Glutamatergic neuron (in vitro differentiated cells): ENCODE measurements around the gene TENT5C. TPM values are rescaled to one million over a fixed set of nuclear protein-coding genes. Genes with fewer than 3 reads are reported as not detected.

Experiments used
- DNase-seq: peaks from one replicate; pipeline ENCODE4 v3.0.0; 2022
- H3K27ac Mint-ChIP-seq: one replicate; pipeline ENCODE4 v1.8.0; 2020; ENCODE audit warnings: mild to moderate bottlenecking, mixed read lengths, inconsistent platforms; ENCODE audit not compliant: unreplicated experiment
- H3K27me3 Mint-ChIP-seq: one replicate; pipeline ENCODE4 v1.8.0; 2020; ENCODE audit warnings: mild to moderate bottlenecking, moderate library complexity, mixed read lengths, inconsistent platforms; ENCODE audit not compliant: unreplicated experiment
- H3K36me3 Mint-ChIP-seq: one replicate; pipeline ENCODE4 v1.8.0; 2020; ENCODE audit warnings: mild to moderate bottlenecking, mixed read lengths, inconsistent platforms; ENCODE audit not compliant: unreplicated experiment
- H3K4me1 Mint-ChIP-seq: one replicate; pipeline ENCODE4 v1.8.0; 2020; ENCODE audit warnings: mild to moderate bottlenecking, low read depth, mixed read lengths, inconsistent platforms; ENCODE audit not compliant: unreplicated experiment
- H3K4me3 Mint-ChIP-seq: one replicate; pipeline ENCODE4 v1.8.0; 2020; ENCODE audit warnings: mild to moderate bottlenecking, mixed read lengths, inconsistent platforms; ENCODE audit not compliant: unreplicated experiment
- H3K9me3 Mint-ChIP-seq: one replicate; pipeline ENCODE4 v1.8.0; 2020; ENCODE audit warnings: mild to moderate bottlenecking, moderate library complexity, mixed read lengths, inconsistent platforms; ENCODE audit not compliant: unreplicated experiment
- CTCF ChIP-seq: fragments of 200-600 bp; sonication (generic); IDR thresholded peaks from one replicate; pipeline ENCODE4 v1.5.0; 2021; ENCODE audit not compliant: partially characterized antibody, unreplicated experiment
- total RNA-seq: library from RNA; stranded (reverse); fragmentation: NEBNext Ultra II Directional; extraction: Animal tissue kit (Norgen Biotek cat#: 25700); gene quantifications from one replicate; pipeline ENCODE4 v1.2.1, GENCODE V29; 2021; ENCODE audit not compliant: unreplicated experiment

TENT5C gene
- total RNA-seq, 1 donor from 2014 or later, result 0.27 TPM

- Mint-ChIP-seq H3K4me1 (no peaks in the 10 kb centered on the region), H3K4me3 (no peak overlapping the region), H3K9me3 (no peaks in the 10 kb centered on the region), H3K27me3 (no peaks in the 10 kb centered on the region), H3K27ac (no peak overlapping the region), H3K36me3 (peaks cover 5% of the 10 kb centered on the region)
- no peak for TF ChIP-seq CTCF
- DNase-seq, result no peak
These were observed 59.9 kb downstream of the TENT5C start for GRCh38 chr1:117665556-117666270.

- no peak overlapping the region for H3K27ac Mint-ChIP-seq
- TF ChIP-seq CTCF, result no peak
- DNase-seq, result no peak
- H3K4me3 Mint-ChIP-seq, result no peak overlapping the region
- peaks cover 11% of the 10 kb centered on the region for H3K4me1 Mint-ChIP-seq
- H3K9me3 Mint-ChIP-seq, result peaks cover 8% of the 10 kb centered on the region
- no peaks in the 10 kb centered on the region for H3K36me3 Mint-ChIP-seq
- H3K27me3 Mint-ChIP-seq, result peaks cover 5% of the 10 kb centered on the region
These were observed 63.7 kb downstream of the TENT5C start for GRCh38 chr1:117669572-117669971.

GRCh38 chr1:117670976-117671780, 65.3 kb downstream of the TENT5C start:
- H3K4me3 Mint-ChIP-seq, result no peak overlapping the region
- H3K4me1 Mint-ChIP-seq, result peaks cover 11% of the 10 kb centered on the region
- H3K9me3 Mint-ChIP-seq, result peaks cover 8% of the 10 kb centered on the region
- DNase-seq, result no peak
- peak overlapping the region; percentile 91 for H3K27ac Mint-ChIP-seq
- peaks cover 5% of the 10 kb centered on the region for H3K27me3 Mint-ChIP-seq
- no peaks in the 10 kb centered on the region for H3K36me3 Mint-ChIP-seq
- no peak for TF ChIP-seq CTCF

GRCh38 chr1:117671781-117672501, 66.1 kb downstream of the TENT5C start:
- peaks cover 5% of the 10 kb centered on the region for H3K27me3 Mint-ChIP-seq
- H3K4me3 Mint-ChIP-seq, result peak overlapping the region; percentile 14
- TF ChIP-seq CTCF, result no peak
- H3K27ac Mint-ChIP-seq, result peak overlapping the region; percentile 91
- H3K9me3 Mint-ChIP-seq, result peaks cover 8% of the 10 kb centered on the region
- peak; percentile 45 for DNase-seq
- peaks cover 16% of the 10 kb centered on the region for H3K4me1 Mint-ChIP-seq
- no peaks in the 10 kb centered on the region for H3K36me3 Mint-ChIP-seq
